WTC11 (cell line): ENCODE data around the gene MED13. TPM values are rescaled to one million over a fixed set of nuclear protein-coding genes. Genes with fewer than 3 reads are reported as not detected.

ENCODE experiments used
- ATAC-seq: fragments of 200-7000 bp; cut with Tn5 transposase; 2 replicates; pipeline ENCODE4 v1.10.0; 2021; ENCODE audit warnings: mild to moderate bottlenecking, moderate library complexity
- CTCF ChIA-PET: fragments of 300-600 bp; sonication (Branson Sonifier 250); formaldehyde crosslinking; loops from one replicate; lab custom pipeline; 2021; ENCODE audit warnings: antibody characterized with exemption; lab: Charles Lee
- POLR2A ChIA-PET: fragments of 350-600 bp; sonication (Branson Sonifier 250); formaldehyde crosslinking; loops from one replicate; lab custom pipeline; 2021; ENCODE audit warnings: antibody characterized with exemption; lab: Charles Lee
- DNase-seq: peaks from one replicate; pipeline ENCODE4 v3.0.0; 2021; ENCODE audit warnings: low spot score
- H3K27ac Mint-ChIP-seq: 2 replicates; pipeline ENCODE4 v1.8.0; 2021; ENCODE audit warnings: mixed read lengths
- H3K27me3 Mint-ChIP-seq: 2 replicates; pipeline ENCODE4 v1.8.0; 2021; ENCODE audit warnings: low read depth, mild to moderate bottlenecking, moderate library complexity, mixed read lengths
- H3K36me3 Mint-ChIP-seq: 2 replicates; pipeline ENCODE4 v1.8.0; 2021; ENCODE audit warnings: mixed read lengths
- H3K4me1 Mint-ChIP-seq: 2 replicates; pipeline ENCODE4 v1.8.0; 2022; ENCODE audit warnings: mixed read lengths
- H3K4me3 Mint-ChIP-seq: 2 replicates; pipeline ENCODE4 v1.8.0; 2021; ENCODE audit warnings: mild to moderate bottlenecking, moderate library complexity, mixed read lengths
- H3K9me3 Mint-ChIP-seq: 2 replicates; pipeline ENCODE4 v1.8.0; 2021; ENCODE audit warnings: mixed read lengths
- ESRRA ChIP-seq: sonication (generic); formaldehyde crosslinking; IDR thresholded peaks from 2 replicates; pipeline ENCODE4 v1.8.1; 2022; ENCODE audit warnings: mild to moderate bottlenecking, missing genetic modification reagents, borderline replicate concordance
- FOXP1 ChIP-seq: sonication (generic); formaldehyde crosslinking; IDR thresholded peaks from 2 replicates; pipeline ENCODE4 v1.8.0; 2022; ENCODE audit warnings: missing genetic modification reagents, mild to moderate bottlenecking, moderate library complexity, borderline replicate concordance
- GRHL2 ChIP-seq: fragments of 250-450 bp; sonication (Bioruptor Pico); IDR thresholded peaks from 2 replicates; pipeline ENCODE4 v1.8.0; 2022; ENCODE audit warnings: mild to moderate bottlenecking, moderate library complexity; ENCODE audit not compliant: insufficient replicate concordance, severe bottlenecking
- HMGA2 ChIP-seq: fragments of 250-450 bp; sonication (Bioruptor Pico); IDR thresholded peaks from 2 replicates; pipeline ENCODE4 v1.4.0; 2021; ENCODE audit warnings: mild to moderate bottlenecking, moderate library complexity
- NFE2L1 ChIP-seq: sonication (generic); formaldehyde crosslinking; IDR thresholded peaks from 2 replicates; pipeline ENCODE4 v1.8.1; 2023; ENCODE audit warnings: missing genetic modification reagents
- RORB ChIP-seq: fragments of 250-450 bp; sonication (Bioruptor Pico); IDR thresholded peaks from 2 replicates; pipeline ENCODE4 v1.9.0; 2021; ENCODE audit warnings: mild to moderate bottlenecking
- SOX15 ChIP-seq: fragments of 250-450 bp; sonication (Bioruptor Pico); IDR thresholded peaks from 2 replicates; pipeline ENCODE4 v1.9.0; 2021; ENCODE audit warnings: mild to moderate bottlenecking
- SP1 ChIP-seq: sonication (generic); formaldehyde crosslinking; conservative IDR thresholded peaks from 2 replicates; pipeline ENCODE4 v1.8.1; 2022; ENCODE audit warnings: missing genetic modification reagents
- ZNF219 ChIP-seq: sonication (generic); formaldehyde crosslinking; IDR thresholded peaks from 2 replicates; pipeline ENCODE4 v1.8.0; 2023; ENCODE audit warnings: missing genetic modification reagents, mild to moderate bottlenecking, borderline replicate concordance
- ZNF232 ChIP-seq: sonication (generic); formaldehyde crosslinking; IDR thresholded peaks from 2 replicates; pipeline ENCODE4 v1.8.0; 2022; ENCODE audit warnings: mild to moderate bottlenecking, missing genetic modification reagents
- ZNF263 ChIP-seq: sonication (generic); formaldehyde crosslinking; IDR thresholded peaks from 2 replicates; pipeline ENCODE4 v1.8.1; 2022; ENCODE audit warnings: low read depth, mild to moderate bottlenecking, moderate library complexity, missing genetic modification reagents
- total RNA-seq: library from RNA; stranded (reverse); gene quantifications from 3 replicates; pipeline ENCODE4 v1.2.3, GENCODE V29; 2021
- TF ChIP-seq, protein P1 (sequence below): fragments of 200-600 bp; IDR thresholded peaks from 2 replicates; pipeline ENCODE4 v1.8.0; 2022; ENCODE audit warnings: antibody characterized with exemption
- TF ChIP-seq, protein P2 (sequence below): sonication (generic); formaldehyde crosslinking; IDR thresholded peaks from 2 replicates; pipeline ENCODE4 v1.8.1; 2022; ENCODE audit warnings: mild to moderate bottlenecking, moderate library complexity, missing genetic modification reagents
- TF ChIP-seq, protein P3 (sequence below): sonication (generic); formaldehyde crosslinking; IDR thresholded peaks from 2 replicates; pipeline ENCODE4 v1.8.0; 2022; ENCODE audit warnings: mild to moderate bottlenecking, missing genetic modification reagents
- TF ChIP-seq, protein P4 (sequence below): fragments of 250-450 bp; sonication (Bioruptor Pico); IDR thresholded peaks from 2 replicates; pipeline ENCODE4 v2.1.2; 2022; ENCODE audit warnings: mild to moderate bottlenecking, moderate library complexity
- TF ChIP-seq, protein P5 (sequence below): sonication (generic); formaldehyde crosslinking; IDR thresholded peaks from 2 replicates; pipeline ENCODE4 v1.8.1; 2022; ENCODE audit warnings: low read depth, mild to moderate bottlenecking, moderate library complexity, missing genetic modification reagents, borderline replicate concordance

MED13 gene
- total RNA-seq, 1 experiment from 2014 or later, result 39.7 TPM

DNA sequence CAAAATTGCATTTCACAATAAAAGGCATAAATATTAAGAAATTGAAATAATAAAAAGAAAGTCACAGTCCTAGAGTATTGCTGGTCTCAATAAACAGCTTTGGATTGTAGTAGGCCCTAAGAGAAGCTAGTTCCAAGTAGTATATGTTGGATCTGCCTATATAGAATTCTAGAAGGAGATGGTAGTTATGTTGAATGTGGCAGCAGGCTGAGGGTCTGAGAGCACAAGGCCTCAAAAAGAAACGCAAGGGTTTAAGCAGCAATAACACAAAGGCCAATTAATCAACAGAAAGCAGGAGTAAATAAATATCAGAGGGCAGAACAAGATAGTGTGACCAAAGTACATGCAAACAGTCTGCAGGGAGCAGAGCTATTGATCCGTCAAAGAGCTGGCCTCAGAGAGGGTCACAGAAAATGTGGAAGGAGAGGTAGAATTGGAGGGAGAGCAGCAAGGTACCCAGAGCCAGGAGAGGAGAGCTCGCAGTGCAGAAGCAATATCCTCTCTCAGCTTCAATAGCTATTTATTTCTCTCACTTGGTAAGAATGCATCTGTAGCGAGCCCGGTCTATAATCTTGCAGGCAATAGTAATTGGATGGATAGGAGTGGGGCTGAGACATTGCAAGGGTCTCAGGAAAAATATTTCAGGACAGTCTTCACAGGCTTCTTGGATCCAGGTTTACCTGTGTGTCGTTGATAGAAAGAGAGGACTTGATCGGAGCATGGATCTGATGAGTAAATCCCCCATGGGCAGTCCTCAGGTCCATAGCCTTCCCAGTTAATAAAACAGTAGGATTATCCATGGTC is 25.1 kb upstream of the MED13 start:
- H3K4me3 Mint-ChIP-seq, result no peak overlapping the region
- POLR2A ChIA-PET, result interaction anchor here (0.6 kb wide), 1 partner anchor 1053 kb away, joined by 6 read pairs; no protein-coding TSS in a partner anchor
- DNase-seq (no peak), ATAC-seq (no peak)
- no peaks in the 10 kb centered on the region for H3K36me3 Mint-ChIP-seq
- no peaks in the 10 kb centered on the region for H3K27me3 Mint-ChIP-seq
- no peaks in the 10 kb centered on the region for H3K4me1 Mint-ChIP-seq
- TF ChIP-seq NFE2L1 (CRISPR knock-in tag), result no peak
- TF ChIP-seq SP1 (CRISPR knock-in tag), result no peak
- TF ChIP-seq ESRRA (CRISPR knock-in tag), result no peak
- TF ChIP-seq, protein P1, sequence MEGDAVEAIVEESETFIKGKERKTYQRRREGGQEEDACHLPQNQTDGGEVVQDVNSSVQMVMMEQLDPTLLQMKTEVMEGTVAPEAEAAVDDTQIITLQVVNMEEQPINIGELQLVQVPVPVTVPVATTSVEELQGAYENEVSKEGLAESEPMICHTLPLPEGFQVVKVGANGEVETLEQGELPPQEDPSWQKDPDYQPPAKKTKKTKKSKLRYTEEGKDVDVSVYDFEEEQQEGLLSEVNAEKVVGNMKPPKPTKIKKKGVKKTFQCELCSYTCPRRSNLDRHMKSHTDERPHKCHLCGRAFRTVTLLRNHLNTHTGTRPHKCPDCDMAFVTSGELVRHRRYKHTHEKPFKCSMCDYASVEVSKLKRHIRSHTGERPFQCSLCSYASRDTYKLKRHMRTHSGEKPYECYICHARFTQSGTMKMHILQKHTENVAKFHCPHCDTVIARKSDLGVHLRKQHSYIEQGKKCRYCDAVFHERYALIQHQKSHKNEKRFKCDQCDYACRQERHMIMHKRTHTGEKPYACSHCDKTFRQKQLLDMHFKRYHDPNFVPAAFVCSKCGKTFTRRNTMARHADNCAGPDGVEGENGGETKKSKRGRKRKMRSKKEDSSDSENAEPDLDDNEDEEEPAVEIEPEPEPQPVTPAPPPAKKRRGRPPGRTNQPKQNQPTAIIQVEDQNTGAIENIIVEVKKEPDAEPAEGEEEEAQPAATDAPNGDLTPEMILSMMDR, result no peak
- TF ChIP-seq, protein P2, sequence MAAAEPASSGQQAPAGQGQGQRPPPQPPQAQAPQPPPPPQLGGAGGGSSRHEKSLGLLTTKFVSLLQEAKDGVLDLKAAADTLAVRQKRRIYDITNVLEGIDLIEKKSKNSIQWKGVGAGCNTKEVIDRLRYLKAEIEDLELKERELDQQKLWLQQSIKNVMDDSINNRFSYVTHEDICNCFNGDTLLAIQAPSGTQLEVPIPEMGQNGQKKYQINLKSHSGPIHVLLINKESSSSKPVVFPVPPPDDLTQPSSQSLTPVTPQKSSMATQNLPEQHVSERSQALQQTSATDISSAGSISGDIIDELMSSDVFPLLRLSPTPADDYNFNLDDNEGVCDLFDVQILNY (CRISPR knock-in tag), result no peak
- TF ChIP-seq ZNF263, result no peak
- TF ChIP-seq RORB (CRISPR knock-in tag), result no peak
- TF ChIP-seq HMGA2 (CRISPR knock-in tag), result no peak
- TF ChIP-seq FOXP1 (CRISPR knock-in tag), result no peak
- no peak for TF ChIP-seq ZNF219
- no peak for TF ChIP-seq ZNF232 (CRISPR knock-in tag)
- TF ChIP-seq, protein P3, sequence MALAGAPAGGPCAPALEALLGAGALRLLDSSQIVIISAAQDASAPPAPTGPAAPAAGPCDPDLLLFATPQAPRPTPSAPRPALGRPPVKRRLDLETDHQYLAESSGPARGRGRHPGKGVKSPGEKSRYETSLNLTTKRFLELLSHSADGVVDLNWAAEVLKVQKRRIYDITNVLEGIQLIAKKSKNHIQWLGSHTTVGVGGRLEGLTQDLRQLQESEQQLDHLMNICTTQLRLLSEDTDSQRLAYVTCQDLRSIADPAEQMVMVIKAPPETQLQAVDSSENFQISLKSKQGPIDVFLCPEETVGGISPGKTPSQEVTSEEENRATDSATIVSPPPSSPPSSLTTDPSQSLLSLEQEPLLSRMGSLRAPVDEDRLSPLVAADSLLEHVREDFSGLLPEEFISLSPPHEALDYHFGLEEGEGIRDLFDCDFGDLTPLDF (CRISPR knock-in tag), result no peak
- TF ChIP-seq SOX15, result no peak
- TF ChIP-seq, protein P4, sequence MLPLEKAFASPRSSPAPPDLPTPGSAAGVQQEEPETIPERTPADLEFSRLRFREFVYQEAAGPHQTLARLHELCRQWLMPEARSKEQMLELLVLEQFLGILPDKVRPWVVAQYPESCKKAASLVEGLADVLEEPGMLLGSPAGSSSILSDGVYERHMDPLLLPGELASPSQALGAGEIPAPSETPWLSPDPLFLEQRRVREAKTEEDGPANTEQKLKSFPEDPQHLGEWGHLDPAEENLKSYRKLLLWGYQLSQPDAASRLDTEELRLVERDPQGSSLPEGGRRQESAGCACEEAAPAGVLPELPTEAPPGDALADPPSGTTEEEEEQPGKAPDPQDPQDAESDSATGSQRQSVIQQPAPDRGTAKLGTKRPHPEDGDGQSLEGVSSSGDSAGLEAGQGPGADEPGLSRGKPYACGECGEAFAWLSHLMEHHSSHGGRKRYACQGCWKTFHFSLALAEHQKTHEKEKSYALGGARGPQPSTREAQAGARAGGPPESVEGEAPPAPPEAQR (CRISPR knock-in tag), result no peak
- TF ChIP-seq, protein P5, sequence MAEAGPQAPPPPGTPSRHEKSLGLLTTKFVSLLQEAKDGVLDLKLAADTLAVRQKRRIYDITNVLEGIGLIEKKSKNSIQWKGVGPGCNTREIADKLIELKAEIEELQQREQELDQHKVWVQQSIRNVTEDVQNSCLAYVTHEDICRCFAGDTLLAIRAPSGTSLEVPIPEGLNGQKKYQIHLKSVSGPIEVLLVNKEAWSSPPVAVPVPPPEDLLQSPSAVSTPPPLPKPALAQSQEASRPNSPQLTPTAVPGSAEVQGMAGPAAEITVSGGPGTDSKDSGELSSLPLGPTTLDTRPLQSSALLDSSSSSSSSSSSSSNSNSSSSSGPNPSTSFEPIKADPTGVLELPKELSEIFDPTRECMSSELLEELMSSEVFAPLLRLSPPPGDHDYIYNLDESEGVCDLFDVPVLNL, result no peak
- TF ChIP-seq, all 79 proteins: peak for 0
- no peaks in the 10 kb centered on the region for H3K9me3 Mint-ChIP-seq
- no peak overlapping the region for H3K27ac Mint-ChIP-seq
- CTCF ChIA-PET, result interaction anchor here (0.7 to 1.0 kb wide), 2 partner anchors 19 to 1984 kb away, joined by 4 to 5 read pairs; no protein-coding TSS in a partner anchor

DNA sequence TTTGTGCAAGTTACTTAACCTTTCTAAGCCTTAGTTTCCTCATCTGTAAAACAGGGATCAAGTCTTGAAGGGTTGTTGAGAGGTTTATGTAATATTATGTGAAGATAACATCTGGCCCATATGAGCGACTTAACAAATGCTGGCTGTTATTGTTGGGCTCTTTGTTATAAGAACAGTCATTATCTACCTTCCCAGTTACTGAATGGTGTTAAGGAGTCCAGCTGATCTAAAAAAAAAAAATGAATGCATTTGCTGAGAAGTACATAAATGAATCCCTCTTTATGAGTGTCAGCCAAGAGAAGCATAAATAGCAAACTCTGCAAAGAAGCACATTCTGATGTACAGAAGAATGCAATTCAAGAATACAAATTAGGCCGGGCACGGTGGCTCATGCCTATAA is 24.3 kb upstream of the MED13 start:
- H3K27me3 Mint-ChIP-seq, result no peaks in the 10 kb centered on the region
- no peak overlapping the region for H3K27ac Mint-ChIP-seq
- H3K9me3 Mint-ChIP-seq, result no peaks in the 10 kb centered on the region
- DNase-seq (no peak), ATAC-seq (no peak)
- no peaks in the 10 kb centered on the region for H3K36me3 Mint-ChIP-seq
- TF ChIP-seq GRHL2 (CRISPR knock-in tag), result no peak
- TF ChIP-seq, protein P4 (CRISPR knock-in tag), result no peak
- H3K4me3 Mint-ChIP-seq, result no peak overlapping the region
- ChIA-PET CTCF (interaction anchor here (0.7 to 1.0 kb wide), 2 partner anchors 20 to 1985 kb away, joined by 4 to 5 read pairs; no protein-coding TSS in a partner anchor), POLR2A (no interaction called here)
- no peaks in the 10 kb centered on the region for H3K4me1 Mint-ChIP-seq
